ENCODE results near the gene HLA-DOA. TPM values are rescaled to one million over a fixed set of nuclear protein-coding genes. Genes with fewer than 3 reads are reported as not detected.

The HLA-DOA gene
- polyA plus RNA-seq, 1 donor (not counting 4 experiments of a cell fraction or from before 2014, with no cell fraction given) = not detected

GRCh38 chr6:32995448-32995847 lies 13.9 kb downstream of the HLA-DOA start:
- no peaks in the 10 kb centered on the region for H4K20me1 ChIP-seq (ENCODE audit: control insufficient read depth, extremely low read depth, insufficient read depth, low read length)
- H3K27me3 ChIP-seq (ENCODE audit: control insufficient read depth, extremely low read depth, insufficient read depth, low read length) = peaks cover 3% of the 10 kb centered on the region
- H3K27ac ChIP-seq (ENCODE audit: control insufficient read depth, insufficient read depth, low read length) = no peak overlapping the region
- H3K4me2 ChIP-seq (ENCODE audit: control insufficient read depth, extremely low read depth, insufficient read depth, low read depth, low read length) = no peak overlapping the region
- no peaks in the 10 kb centered on the region for H3K4me1 ChIP-seq (ENCODE audit: control insufficient read depth, extremely low read depth, insufficient read depth, low read length)
- H3K9me3 ChIP-seq (ENCODE audit: control insufficient read depth, low read depth, low read length) = no peaks in the 10 kb centered on the region
- no peak overlapping the region for H3K4me3 ChIP-seq (ENCODE audit: control insufficient read depth in 2 of 3, extremely low read depth in 1 of 3, insufficient read depth in 2 of 3, low read depth in 1 of 3, low read length in 3 of 3)
- no peak overlapping the region for H2AFZ ChIP-seq (ENCODE audit: control insufficient read depth, low read length)
- no peaks in the 10 kb centered on the region for H3K79me2 ChIP-seq (ENCODE audit: control insufficient read depth, insufficient read depth, low read length)
- FAIRE-seq (no peak), DNase-seq (ENCODE audit: low read depth, low spot score) (no peak)
- H3K9me1 ChIP-seq (ENCODE audit: control insufficient read depth, extremely low read depth, insufficient read depth, low read length) = no peaks in the 10 kb centered on the region
- TF ChIP-seq EZH2 (IDR thresholded peaks at IDR 0.05; ENCODE audit: low read length) (no peak), CTCF (optimal IDR thresholded peaks at IDR 0.05 in 1 of 3, IDR thresholded peaks at IDR 0.05 in 1 of 3, conservative IDR thresholded peaks at IDR 0.05 in 1 of 3; ENCODE audit: extremely low read depth in 1 of 3, insufficient read depth in 2 of 3, low read length in 3 of 3) (no peak)
- no peak overlapping the region for H3K9ac ChIP-seq (ENCODE audit: control insufficient read depth, extremely low read depth, insufficient read depth, low read length)
- dilution Hi-C loops (cut with MboI; ENCODE audit: extremely low pct_ligation_motif_present, low sequenced_read_pairs) = no loop called here
- H3K36me3 ChIP-seq (ENCODE audit: control insufficient read depth in 2 of 2, extremely low read depth in 1 of 2, insufficient read depth in 2 of 2, low read length in 2 of 2) = no peaks in the 10 kb centered on the region

- no peak overlapping the region for H3K4me2 ChIP-seq (ENCODE audit: control insufficient read depth, extremely low read depth, insufficient read depth, low read depth, low read length)
- no peak overlapping the region for H3K27ac ChIP-seq (ENCODE audit: control insufficient read depth, insufficient read depth, low read length)
- H3K27me3 ChIP-seq (ENCODE audit: control insufficient read depth, extremely low read depth, insufficient read depth, low read length) = no peaks in the 10 kb centered on the region
- H3K4me1 ChIP-seq (ENCODE audit: control insufficient read depth, extremely low read depth, insufficient read depth, low read length) = no peaks in the 10 kb centered on the region
- H2AFZ ChIP-seq (ENCODE audit: control insufficient read depth, low read length) = no peak overlapping the region
- no peak for TF ChIP-seq CTCF (optimal IDR thresholded peaks at IDR 0.05 in 1 of 3, IDR thresholded peaks at IDR 0.05 in 1 of 3, conservative IDR thresholded peaks at IDR 0.05 in 1 of 3; ENCODE audit: extremely low read depth in 1 of 3, insufficient read depth in 2 of 3, low read length in 3 of 3)
- no peak for TF ChIP-seq EZH2 (IDR thresholded peaks at IDR 0.05; ENCODE audit: low read length)
- DNase-seq (ENCODE audit: low read depth, low spot score) = no peak
- no peak overlapping the region for H3K9ac ChIP-seq (ENCODE audit: control insufficient read depth, extremely low read depth, insufficient read depth, low read length)
- H4K20me1 ChIP-seq (ENCODE audit: control insufficient read depth, extremely low read depth, insufficient read depth, low read length) = no peaks in the 10 kb centered on the region
- H3K36me3 ChIP-seq (ENCODE audit: control insufficient read depth in 2 of 2, extremely low read depth in 1 of 2, insufficient read depth in 2 of 2, low read length in 2 of 2) = no peaks in the 10 kb centered on the region
- no peaks in the 10 kb centered on the region for H3K9me3 ChIP-seq (ENCODE audit: control insufficient read depth, low read depth, low read length)
- no peak overlapping the region for H3K4me3 ChIP-seq (ENCODE audit: control insufficient read depth in 2 of 3, extremely low read depth in 1 of 3, insufficient read depth in 2 of 3, low read depth in 1 of 3, low read length in 3 of 3)
- no peak for FAIRE-seq
- dilution Hi-C loops (cut with MboI; ENCODE audit: extremely low pct_ligation_motif_present, low sequenced_read_pairs) = no loop called here
- H3K9me1 ChIP-seq (ENCODE audit: control insufficient read depth, extremely low read depth, insufficient read depth, low read length) = no peaks in the 10 kb centered on the region
- no peaks in the 10 kb centered on the region for H3K79me2 ChIP-seq (ENCODE audit: control insufficient read depth, insufficient read depth, low read length)
Observed at GRCh38 chr6:32993363-32993973, 15.9 kb downstream of the HLA-DOA start.

All from keratinocyte (primary cell).